Measurements from ENCODE around the gene TTC39A.

DNA sequence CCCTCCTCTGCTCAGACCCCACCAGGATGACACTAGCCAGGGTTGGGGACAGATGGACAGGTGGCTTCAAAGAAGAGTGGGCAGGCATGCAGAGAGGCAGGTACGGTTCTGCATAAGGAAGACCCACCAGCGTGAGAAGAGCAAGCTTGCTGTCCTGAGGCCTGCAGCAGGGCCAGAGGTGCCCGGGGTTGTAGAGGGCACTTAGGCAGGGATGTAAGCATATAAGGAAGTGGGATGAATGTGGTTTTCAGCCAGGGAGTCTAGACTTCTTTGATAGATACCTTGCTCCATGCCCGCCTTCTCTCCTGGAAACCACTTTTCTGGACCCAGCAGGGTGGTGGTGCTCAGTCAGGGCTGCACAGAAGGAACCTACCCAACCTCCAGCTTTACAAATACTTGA is 1.4 kb downstream of the TTC39A start:
- TF ChIP-seq, protein P1, sequence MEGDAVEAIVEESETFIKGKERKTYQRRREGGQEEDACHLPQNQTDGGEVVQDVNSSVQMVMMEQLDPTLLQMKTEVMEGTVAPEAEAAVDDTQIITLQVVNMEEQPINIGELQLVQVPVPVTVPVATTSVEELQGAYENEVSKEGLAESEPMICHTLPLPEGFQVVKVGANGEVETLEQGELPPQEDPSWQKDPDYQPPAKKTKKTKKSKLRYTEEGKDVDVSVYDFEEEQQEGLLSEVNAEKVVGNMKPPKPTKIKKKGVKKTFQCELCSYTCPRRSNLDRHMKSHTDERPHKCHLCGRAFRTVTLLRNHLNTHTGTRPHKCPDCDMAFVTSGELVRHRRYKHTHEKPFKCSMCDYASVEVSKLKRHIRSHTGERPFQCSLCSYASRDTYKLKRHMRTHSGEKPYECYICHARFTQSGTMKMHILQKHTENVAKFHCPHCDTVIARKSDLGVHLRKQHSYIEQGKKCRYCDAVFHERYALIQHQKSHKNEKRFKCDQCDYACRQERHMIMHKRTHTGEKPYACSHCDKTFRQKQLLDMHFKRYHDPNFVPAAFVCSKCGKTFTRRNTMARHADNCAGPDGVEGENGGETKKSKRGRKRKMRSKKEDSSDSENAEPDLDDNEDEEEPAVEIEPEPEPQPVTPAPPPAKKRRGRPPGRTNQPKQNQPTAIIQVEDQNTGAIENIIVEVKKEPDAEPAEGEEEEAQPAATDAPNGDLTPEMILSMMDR (IDR thresholded peaks at IDR 0.05) = no peak
- TF ChIP-seq POLR2AphosphoS5 (IDR thresholded peaks at IDR 0.05; ENCODE audit: low read depth, low read length) (no peak), SIN3A (IDR thresholded peaks at IDR 0.05; ENCODE audit: borderline replicate concordance, insufficient read depth, low read depth, low read length) (no peak)

Data from Panc1 (cell line).